GM10847 (cell line): ENCODE measurements around the gene RPS6KB1.

Experiments used
- POLR2A ChIP-seq: IDR thresholded peaks from 2 replicates; pipeline ENCODE4 v1.6.1; 2011; ENCODE audit not compliant: insufficient read length; ENCODE audit errors: extremely low read depth

RPS6KB1 gene

GRCh38 chr17:59869941-59870218, 23.0 kb upstream of the RPS6KB1 start:
- no peak for TF ChIP-seq POLR2A

- no peak for TF ChIP-seq POLR2A
Observed at GRCh38 chr17:59870482-59870881, 22.4 kb upstream of the RPS6KB1 start.

- no peak for TF ChIP-seq POLR2A
Observed at GRCh38 chr17:59872351-59872750, 20.6 kb upstream of the RPS6KB1 start.

- TF ChIP-seq POLR2A = no peak
Observed at GRCh38 chr17:59874376-59874775, 18.5 kb upstream of the RPS6KB1 start.

GRCh38 chr17:59876107-59876506, 16.8 kb upstream of the RPS6KB1 start:
- no peak for TF ChIP-seq POLR2A

- no peak for TF ChIP-seq POLR2A
Observed at GRCh38 chr17:59877965-59878364, 15.0 kb upstream of the RPS6KB1 start.

GRCh38 chr17:59878624-59879023, 14.3 kb upstream of the RPS6KB1 start:
- TF ChIP-seq POLR2A = no peak

GRCh38 chr17:59884861-59885260, 8.1 kb upstream of the RPS6KB1 start:
- TF ChIP-seq POLR2A = no peak

GRCh38 chr17:59888145-59888750, 4.7 kb upstream of the RPS6KB1 start:
- TF ChIP-seq POLR2A = no peak

GRCh38 chr17:59890720-59891119, 2.2 kb upstream of the RPS6KB1 start:
- no peak for TF ChIP-seq POLR2A

GRCh38 chr17:59892251-59892923, 534 bp upstream of the RPS6KB1 start:
- no peak for TF ChIP-seq POLR2A

- no peak for TF ChIP-seq POLR2A
Observed at GRCh38 chr17:59893676-59894100, 767 bp downstream of the RPS6KB1 start.

- TF ChIP-seq POLR2A = no peak
Observed at GRCh38 chr17:59897090-59897489, 4.2 kb downstream of the RPS6KB1 start.

GRCh38 chr17:59899099-59899498, 6.2 kb downstream of the RPS6KB1 start:
- no peak for TF ChIP-seq POLR2A

GRCh38 chr17:59901604-59902003, 8.7 kb downstream of the RPS6KB1 start:
- TF ChIP-seq POLR2A = no peak

GRCh38 chr17:59903455-59903854, 10.5 kb downstream of the RPS6KB1 start:
- TF ChIP-seq POLR2A = no peak

- no peak for TF ChIP-seq POLR2A
Observed at GRCh38 chr17:59907467-59907866, 14.5 kb downstream of the RPS6KB1 start.

GRCh38 chr17:59914274-59914854, 21.4 kb downstream of the RPS6KB1 start:
- TF ChIP-seq POLR2A = no peak

GRCh38 chr17:59916446-59916845, 23.5 kb downstream of the RPS6KB1 start:
- TF ChIP-seq POLR2A = no peak
